NCI-H2227 treated with DMSO at 0.1 percent for 48 hours (cell line): ENCODE data around the gene TH.
"Not testable (repeated sequence)": the region's sequence is repeated elsewhere in the genome, so short reads cannot be mapped to it uniquely, and the experiment has no call there.

Source experiments
- DNase-seq: peaks from one replicate; lab custom pipeline; 2025; lab: John Stamatoyannopoulos, UW

TH gene

GRCh38 chr11:2178055-2178773, 6.6 kb upstream of the TH start:
- not testable (repeated sequence) for DNase-seq

DNA sequence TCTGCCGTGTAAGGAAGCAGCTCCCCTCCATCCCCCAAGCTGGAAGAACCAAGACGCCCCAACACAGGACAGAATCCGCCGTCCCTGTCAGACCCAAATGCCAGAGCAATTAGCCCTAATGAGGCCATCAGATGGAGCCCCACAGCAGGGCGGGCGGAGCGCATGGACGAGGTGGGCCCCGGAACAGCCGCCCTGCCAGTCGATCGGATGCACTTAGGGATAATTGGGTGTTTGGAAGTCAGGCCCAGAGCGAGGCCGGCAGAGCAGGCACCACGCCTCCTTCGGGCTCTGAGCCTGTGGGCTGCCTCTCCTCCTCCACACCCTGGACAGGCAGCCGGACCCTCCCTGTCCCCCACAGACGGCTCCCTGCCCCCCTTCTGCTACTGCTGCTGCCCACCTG, 5.5 kb upstream of the TH start:
- DNase-seq: peak; percentile 71

GRCh38 chr11:2176389-2176900, 4.8 kb upstream of the TH start:
- DNase-seq: no peak

GRCh38 chr11:2175659-2176058, 4.0 kb upstream of the TH start:
- DNase-seq: no peak

DNA sequence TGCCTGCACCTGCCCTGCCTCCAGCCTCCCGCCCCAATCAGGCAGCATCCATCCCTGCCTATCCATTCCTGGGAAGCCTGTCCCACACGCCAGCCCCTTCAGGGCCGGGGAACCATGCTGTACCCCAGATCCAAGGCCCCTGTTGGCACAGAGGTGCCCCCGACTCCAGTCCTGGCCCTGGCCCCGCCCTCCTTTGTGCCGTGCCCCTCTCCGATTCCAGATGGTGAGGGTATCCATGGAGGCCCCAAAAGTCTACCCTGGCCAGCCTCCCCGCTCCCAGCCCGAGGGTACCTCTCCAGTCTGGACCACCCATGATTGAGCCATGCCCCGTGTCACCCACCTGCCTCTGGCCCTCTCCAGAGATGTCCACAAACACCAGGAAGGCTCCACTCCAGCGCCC, 2.7 kb upstream of the TH start:
- no peak for DNase-seq

DNA sequence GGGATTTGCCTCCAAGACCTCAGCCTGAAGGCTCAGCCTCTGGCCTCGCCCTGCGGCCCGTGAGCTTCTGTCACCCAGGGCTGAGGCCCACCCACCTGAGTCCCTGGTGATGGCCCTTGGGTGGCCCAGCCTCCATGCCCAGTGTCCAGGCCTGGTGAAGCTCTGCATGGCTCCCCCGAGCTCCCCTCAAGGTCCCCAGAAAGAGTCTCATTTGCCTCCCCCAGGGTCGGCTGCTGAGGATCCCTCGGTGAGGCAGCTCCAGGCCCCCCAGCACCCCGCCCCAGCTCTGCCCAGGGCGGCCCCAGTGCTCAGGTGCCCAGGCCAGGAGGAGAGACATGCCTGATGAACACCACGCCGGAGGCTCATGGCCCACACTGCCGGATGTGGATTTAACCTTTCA, 2.1 kb upstream of the TH start:
- no peak for DNase-seq

- no peak for DNase-seq
These were observed 1.6 kb upstream of the TH start for GRCh38 chr11:2173150-2173693.

DNA sequence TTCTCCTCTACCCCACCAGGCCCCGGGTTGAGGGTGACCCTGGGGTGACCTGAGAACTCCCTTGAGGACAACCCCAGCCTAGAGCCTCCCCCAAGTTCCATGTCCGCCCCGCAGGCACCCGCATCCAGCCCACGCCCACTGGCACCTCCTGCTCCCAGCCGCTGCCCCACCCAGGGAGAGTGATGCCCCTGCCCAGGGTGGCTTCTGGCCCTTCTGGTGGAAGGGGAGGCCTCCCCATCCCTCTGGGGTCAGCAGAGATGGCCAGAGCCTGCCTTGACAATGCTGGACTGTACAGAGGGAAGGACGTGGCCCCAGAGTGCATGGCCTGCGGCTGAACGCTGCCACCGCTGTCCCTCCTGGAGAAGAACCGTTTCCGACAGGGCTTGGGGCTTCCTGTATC, 1.1 kb upstream of the TH start:
- no peak for DNase-seq

- no peak for DNase-seq
These were observed 1.7 kb downstream of the TH start for GRCh38 chr11:2169626-2170570.

DNA sequence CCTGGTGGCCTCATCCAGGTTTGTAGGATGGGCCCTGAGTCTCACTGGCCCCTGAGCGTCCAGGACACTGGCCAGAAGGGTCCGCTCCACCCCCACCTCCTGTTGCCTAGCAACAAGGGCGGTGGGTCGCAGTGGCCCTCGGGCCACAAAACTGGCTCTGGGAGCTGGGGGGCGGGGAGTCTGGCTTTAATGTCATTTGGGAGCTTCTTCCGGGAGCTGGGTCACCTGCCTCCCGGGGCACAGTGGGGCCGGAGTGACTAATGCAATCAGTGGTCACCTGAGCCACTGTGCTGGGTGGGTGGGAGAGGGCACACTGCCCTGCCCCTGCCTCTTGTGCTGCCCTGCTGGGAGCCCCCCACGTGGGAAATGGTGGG, 2.6 kb downstream of the TH start:
- no peak for DNase-seq

DNA sequence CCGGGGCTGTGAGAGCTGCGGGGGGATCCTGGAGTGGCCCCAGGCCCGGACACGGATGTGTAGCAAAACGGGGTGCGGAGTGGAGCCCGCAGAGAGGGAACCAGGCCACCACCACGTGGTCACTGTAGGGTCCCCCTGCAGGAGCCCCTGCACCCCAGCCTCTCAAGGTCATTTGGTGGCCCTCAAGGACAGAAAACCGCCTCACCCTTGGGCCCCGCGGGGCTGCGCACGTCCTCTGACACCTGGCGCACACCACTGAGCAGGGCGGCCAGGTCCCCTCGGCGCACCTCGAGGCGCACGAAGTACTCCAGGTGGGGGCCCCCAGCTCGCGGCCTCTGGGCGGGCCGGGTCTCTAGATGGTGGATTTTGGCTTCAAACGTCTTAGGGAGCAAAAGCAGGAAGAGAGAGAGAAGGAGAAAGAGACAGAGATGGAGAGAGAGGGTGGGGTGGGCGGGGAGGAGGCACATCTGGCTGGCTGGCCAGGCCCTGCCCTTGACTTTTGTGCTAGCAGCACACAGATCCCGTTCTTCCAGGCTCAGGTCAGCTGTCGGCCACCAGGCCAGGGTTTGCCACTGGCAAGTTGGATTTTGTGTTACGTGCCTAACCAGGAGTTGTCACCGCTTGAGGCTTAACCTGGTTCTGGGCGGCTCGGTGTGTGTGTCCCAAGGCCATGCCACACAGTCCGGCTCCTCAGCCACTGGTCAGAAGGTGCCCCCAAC, 3.2 kb downstream of the TH start:
- no peak for DNase-seq

GRCh38 chr11:2167141-2168045, 4.2 kb downstream of the TH start:
- DNase-seq: no peak

DNA sequence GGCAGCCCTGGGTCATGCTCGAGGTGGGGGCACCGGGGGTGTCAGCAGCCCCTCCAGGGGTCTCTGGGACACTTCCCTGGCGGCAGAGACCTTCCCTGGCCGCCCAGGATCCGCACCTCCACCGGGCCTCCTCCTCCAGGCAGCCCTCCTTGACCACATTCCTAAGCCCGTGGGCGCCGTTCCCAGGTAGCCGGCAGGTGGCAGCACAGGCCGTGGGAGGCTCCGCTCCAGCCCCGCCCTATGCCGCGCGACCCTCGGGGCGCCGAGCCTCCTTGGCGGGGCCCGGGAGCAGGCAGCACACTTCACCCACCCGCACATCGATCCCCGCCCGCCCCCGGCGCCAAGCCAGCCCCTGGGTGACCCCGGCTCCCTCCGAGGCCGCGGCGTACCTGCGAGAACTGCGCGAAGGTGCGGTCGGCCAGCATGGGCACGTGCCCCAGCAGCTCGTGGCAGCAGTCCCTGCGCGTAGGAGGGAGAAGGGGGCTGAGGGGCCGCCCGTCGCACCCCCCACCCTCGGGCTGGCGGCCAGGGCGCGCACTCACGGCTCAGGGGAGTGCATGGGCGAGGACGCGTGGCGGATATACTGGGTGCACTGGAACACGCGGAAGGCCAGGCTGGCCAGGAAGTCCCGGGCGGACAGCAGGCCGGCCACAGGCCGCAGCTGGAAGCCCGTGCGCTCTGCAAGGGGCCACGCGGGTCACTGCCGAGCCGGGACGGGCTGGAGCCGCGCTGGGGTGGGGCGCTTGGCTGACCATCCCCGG, 5.3 kb downstream of the TH start:
- no peak for DNase-seq

DNA sequence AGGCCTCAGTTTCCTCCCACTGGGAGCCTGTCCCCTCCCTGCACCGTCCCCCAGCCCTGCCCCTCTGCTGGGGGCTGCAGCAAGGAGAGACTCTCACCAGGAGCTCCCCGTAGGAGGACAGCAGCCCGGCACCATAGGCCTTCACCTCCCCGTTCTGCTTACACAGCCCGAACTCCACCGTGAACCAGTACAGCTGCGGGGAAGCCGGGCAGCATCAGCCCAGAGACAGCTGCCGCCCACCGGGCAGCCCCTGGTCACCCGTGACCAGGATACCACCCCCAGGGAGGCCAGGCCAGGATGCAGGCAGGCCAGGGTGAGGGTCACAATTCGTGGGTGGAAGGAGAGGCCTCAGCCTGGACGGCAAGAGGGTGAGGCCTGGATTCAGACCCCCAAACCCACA, 6.0 kb downstream of the TH start:
- no peak for DNase-seq

DNA sequence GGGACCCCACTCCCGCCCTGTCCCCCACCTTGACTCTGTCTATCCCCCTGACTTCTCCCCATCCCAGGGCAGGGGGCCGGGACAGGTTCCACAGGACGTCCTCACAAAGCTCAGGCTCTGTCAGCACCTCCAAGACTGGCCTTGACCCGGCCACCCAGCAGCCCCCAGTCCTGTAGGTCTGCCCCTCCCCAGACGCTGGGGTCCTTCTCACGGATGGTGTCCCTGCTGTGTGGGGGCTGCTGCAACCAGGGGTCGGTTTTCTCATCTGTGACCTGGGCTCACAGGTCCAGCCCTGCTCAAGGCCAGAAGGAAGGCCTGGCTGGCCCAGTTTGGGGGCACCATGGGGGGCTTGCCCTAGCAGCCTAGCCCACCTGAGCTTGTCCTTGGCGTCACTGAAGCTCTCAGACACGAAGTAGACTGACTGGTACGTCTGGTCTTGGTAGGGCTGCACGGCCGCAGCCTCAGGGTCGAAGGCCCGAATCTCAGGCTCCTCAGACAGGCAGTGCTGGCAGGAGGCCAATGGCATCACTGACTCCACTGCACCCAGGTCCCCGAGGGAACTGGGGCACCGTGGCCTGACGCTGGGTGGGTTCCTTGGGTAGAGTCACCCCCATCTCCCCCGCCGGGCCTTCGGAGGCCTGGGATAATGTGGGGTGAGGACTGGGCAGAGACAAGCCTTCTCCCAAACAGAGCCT, 6.6 kb downstream of the TH start:
- DNase-seq: no peak

- DNase-seq: no peak
These were observed 7.5 kb downstream of the TH start for GRCh38 chr11:2164081-2164480.

DNA sequence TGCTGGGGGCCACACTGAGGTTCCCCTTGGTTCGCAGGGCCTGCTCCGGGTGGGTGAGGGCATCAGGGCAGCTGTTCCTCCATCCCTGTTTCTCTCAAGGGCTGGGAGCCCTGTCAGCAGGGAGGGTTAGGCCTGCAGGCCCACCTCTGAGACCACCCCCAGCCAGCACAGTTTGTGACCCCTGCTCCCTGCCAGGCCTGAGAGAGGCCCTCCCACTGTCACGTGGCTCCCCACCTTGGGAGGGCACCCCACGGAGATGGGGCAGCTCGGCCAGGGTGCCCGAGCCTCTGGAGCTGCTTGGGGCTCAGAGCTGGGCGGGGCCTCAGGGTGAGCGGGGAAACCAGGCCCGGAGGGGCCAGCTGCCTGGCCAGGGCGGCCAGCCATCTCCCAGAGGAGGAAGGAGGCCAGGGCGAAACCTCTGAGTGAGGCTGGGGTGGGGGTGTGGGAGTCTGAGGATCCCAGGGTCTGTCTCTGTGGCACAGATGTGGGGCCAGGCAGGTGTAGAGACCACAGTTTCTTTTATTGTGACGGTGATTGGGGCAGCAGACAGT, 8.1 kb downstream of the TH start:
- DNase-seq: no peak

- no peak for DNase-seq
These were observed 10.8 kb downstream of the TH start, which contains the start of gene INS for GRCh38 chr11:2160736-2161259. Gene INS (minus strand): TSS chr11:2161209. CDS start chr11:2160971, 238 bp downstream.
